ENCODE measurements around the gene CEP83.
"Not testable (repeated sequence)": the region's sequence is repeated elsewhere in the genome, so short reads cannot be mapped to it uniquely, and the experiment has no call there.

- TF ChIP-seq CTCF (IDR thresholded peaks at IDR 0.05; ENCODE audit: insufficient read depth, low read length, poor library complexity, severe bottlenecking); EZH2phosphoT487 (conservative IDR thresholded peaks at IDR 0.05; ENCODE audit: low read length): not testable (repeated sequence)
These were observed 63.7 kb downstream of the CEP83 start for GRCh38 chr12:94396014-94396413.
